Fibroblast of gingiva (primary cell): ENCODE data around the gene SORCS1.
"Not testable (repeated sequence)": the region's sequence is repeated elsewhere in the genome, so short reads cannot be mapped to it uniquely, and the experiment has no call there.

Experiments
- DNase-seq: peaks from one replicate; pipeline ENCODE4 v3.0.0-alpha.2; 2011; ENCODE audit warnings: low read depth

SORCS1 gene

GRCh38 chr10:106942035-106942662 is 222.4 kb downstream of the SORCS1 start:
- no peak for DNase-seq

- no peak for DNase-seq
Observed at GRCh38 chr10:106941297-106942034, 223.0 kb downstream of the SORCS1 start.

GRCh38 chr10:106938513-106938912 is 226.0 kb downstream of the SORCS1 start:
- no peak for DNase-seq

GRCh38 chr10:106935978-106936451 is 228.5 kb downstream of the SORCS1 start:
- DNase-seq: no peak

GRCh38 chr10:106931853-106932249 is 232.7 kb downstream of the SORCS1 start:
- DNase-seq: no peak

GRCh38 chr10:106931159-106931852 is 233.2 kb downstream of the SORCS1 start:
- no peak for DNase-seq

- DNase-seq: no peak
Observed at GRCh38 chr10:106930751-106931150, 233.8 kb downstream of the SORCS1 start.

- no peak for DNase-seq
Observed at GRCh38 chr10:106929291-106929895, 235.1 kb downstream of the SORCS1 start.

- not testable (repeated sequence) for DNase-seq
Observed at GRCh38 chr10:106928151-106928550, 236.4 kb downstream of the SORCS1 start.

- no peak for DNase-seq
Observed at GRCh38 chr10:106925191-106925590, 239.3 kb downstream of the SORCS1 start.

- no peak for DNase-seq
Observed at GRCh38 chr10:106920538-106920937, 244.0 kb downstream of the SORCS1 start.

GRCh38 chr10:106919871-106920282 is 244.6 kb downstream of the SORCS1 start:
- no peak for DNase-seq

GRCh38 chr10:106917452-106918055 is 247.0 kb downstream of the SORCS1 start:
- no peak for DNase-seq

- DNase-seq: no peak
Observed at GRCh38 chr10:106914016-106914415, 250.5 kb downstream of the SORCS1 start.

- no peak for DNase-seq
Observed at GRCh38 chr10:106913348-106913747, 251.2 kb downstream of the SORCS1 start.

GRCh38 chr10:106911096-106911495 is 253.4 kb downstream of the SORCS1 start:
- DNase-seq: no peak

GRCh38 chr10:106910666-106911065 is 253.8 kb downstream of the SORCS1 start:
- no peak for DNase-seq

GRCh38 chr10:106908225-106908624 is 256.3 kb downstream of the SORCS1 start:
- no peak for DNase-seq

GRCh38 chr10:106904209-106904608 is 260.3 kb downstream of the SORCS1 start:
- no peak for DNase-seq

- DNase-seq: no peak
Observed at GRCh38 chr10:106903180-106903579, 261.3 kb downstream of the SORCS1 start.

GRCh38 chr10:106900016-106900652 is 264.4 kb downstream of the SORCS1 start:
- no peak for DNase-seq

GRCh38 chr10:106898446-106898845 is 266.1 kb downstream of the SORCS1 start:
- DNase-seq: no peak
